Body of pancreas (tissue), 4 donors: ENCODE measurements around the gene FHOD3.

Experiments used
- POLR2A ChIP-seq, 3 donors: fragments of 450-650 bp; IDR thresholded peaks; one replicate each; pipeline ENCODE4 v1.6.1; 2016; ENCODE audit warnings: antibody characterized with exemption in 3 of 3, mild to moderate bottlenecking in 2 of 3
- TF ChIP-seq, protein P1 (sequence below), 7 experiments: fragments of 450-650 bp in 4 of 7; fragments of 200-600 bp in 3 of 7; sonication (generic) in 3 of 7; IDR thresholded peaks; one replicate each; pipeline ENCODE4 v1.5.1; 2016 to 2019; ENCODE audit warnings: antibody characterized with exemption in 7 of 7

DNA sequence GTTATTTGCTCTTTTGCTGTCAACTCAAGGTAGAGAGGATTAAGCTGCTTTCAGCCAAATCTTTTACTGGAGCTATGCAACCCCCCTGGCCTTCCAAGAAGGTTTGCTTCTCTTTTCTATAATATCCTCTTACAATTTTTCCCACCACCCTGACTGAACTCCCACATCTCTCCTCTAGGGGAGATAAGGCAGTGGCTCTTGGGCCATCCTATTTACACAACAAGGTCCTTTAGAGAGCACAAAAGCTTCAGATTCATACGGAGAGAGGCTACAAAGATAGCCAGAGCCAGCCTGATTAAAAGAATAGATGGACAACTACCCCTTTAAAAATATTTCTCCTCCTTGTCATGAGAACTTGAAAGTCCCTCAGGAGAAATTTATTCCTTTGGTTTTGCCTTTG lies 435.6 kb downstream of the FHOD3 start:
- TF ChIP-seq, protein P1, sequence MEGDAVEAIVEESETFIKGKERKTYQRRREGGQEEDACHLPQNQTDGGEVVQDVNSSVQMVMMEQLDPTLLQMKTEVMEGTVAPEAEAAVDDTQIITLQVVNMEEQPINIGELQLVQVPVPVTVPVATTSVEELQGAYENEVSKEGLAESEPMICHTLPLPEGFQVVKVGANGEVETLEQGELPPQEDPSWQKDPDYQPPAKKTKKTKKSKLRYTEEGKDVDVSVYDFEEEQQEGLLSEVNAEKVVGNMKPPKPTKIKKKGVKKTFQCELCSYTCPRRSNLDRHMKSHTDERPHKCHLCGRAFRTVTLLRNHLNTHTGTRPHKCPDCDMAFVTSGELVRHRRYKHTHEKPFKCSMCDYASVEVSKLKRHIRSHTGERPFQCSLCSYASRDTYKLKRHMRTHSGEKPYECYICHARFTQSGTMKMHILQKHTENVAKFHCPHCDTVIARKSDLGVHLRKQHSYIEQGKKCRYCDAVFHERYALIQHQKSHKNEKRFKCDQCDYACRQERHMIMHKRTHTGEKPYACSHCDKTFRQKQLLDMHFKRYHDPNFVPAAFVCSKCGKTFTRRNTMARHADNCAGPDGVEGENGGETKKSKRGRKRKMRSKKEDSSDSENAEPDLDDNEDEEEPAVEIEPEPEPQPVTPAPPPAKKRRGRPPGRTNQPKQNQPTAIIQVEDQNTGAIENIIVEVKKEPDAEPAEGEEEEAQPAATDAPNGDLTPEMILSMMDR (IDR thresholded peaks at IDR 0.05): no peak
- TF ChIP-seq POLR2A (IDR thresholded peaks at IDR 0.05): no peak
